Right lobe of liver (tissue), 6 donors: ENCODE data around the gene PCYT1B. TPM values are rescaled to one million over a fixed set of nuclear protein-coding genes. Genes with fewer than 3 reads are reported as not detected.

Experiments used
- ATAC-seq, 4 donors: fragments of 200-7000 bp; cut with Tn5 transposase; one replicate each; pipeline ENCODE4 v1.9.1; 2020; ENCODE audit warnings: mild to moderate bottlenecking in 4 of 4, moderate library complexity in 4 of 4
- DNase-seq, 3 donors: peaks; one replicate each; pipeline ENCODE4 v3.0.0-alpha.2; 2020
- H3K27ac ChIP-seq, 3 donors: fragments of 200-600 bp; one replicate each; pipeline ENCODE4 v1.8.0; 2022
- H3K27me3 ChIP-seq, 2 donors: fragments of 200-600 bp; one replicate each; pipeline ENCODE4 v1.8.0; 2022
- H3K36me3 ChIP-seq, 4 donors: fragments of 200-600 bp; sonication (generic) in 1 of 4; one replicate each; pipeline versions ENCODE4 v1.5.1 to v1.8.0; 2017 to 2022; ENCODE audit warnings: control low read depth in 1 of 4
- H3K4me1 ChIP-seq, 4 donors: fragments of 200-600 bp; sonication (generic) in 1 of 4; one replicate each; pipeline versions ENCODE4 v1.5.1 to v1.8.0; 2017 to 2022; ENCODE audit warnings: control low read depth in 1 of 4
- H3K4me3 ChIP-seq, 3 donors: fragments of 200-600 bp; one replicate each; pipeline ENCODE4 v1.8.0; 2022
- H3K9me3 ChIP-seq, 4 donors: fragments of 200-600 bp; sonication (generic) in 1 of 4; one replicate each; pipeline versions ENCODE4 v1.5.1 to v1.8.0; 2017 to 2022; ENCODE audit warnings: control low read depth in 1 of 4
- CTCF ChIP-seq, 4 donors: fragments of 200-600 bp in 3 of 4; fragments of 450-650 bp in 1 of 4; IDR thresholded peaks; one replicate each; pipeline versions ENCODE4 v1.5.1 to v1.8.0; 2016 to 2022; ENCODE audit warnings: antibody characterized with exemption in 4 of 4, mild to moderate bottlenecking in 2 of 4
- POLR2A ChIP-seq: fragments of 450-650 bp; IDR thresholded peaks from one replicate; pipeline ENCODE4 v1.6.1; 2017; ENCODE audit warnings: antibody characterized with exemption, mild to moderate bottlenecking
- WGBS: methylation state at CpG from one replicate; pipeline ENCODE4 v1.1.6; 2018; ENCODE audit warnings: low coverage, low lambda C conversion rate; ENCODE audit not compliant: insufficient coverage; ENCODE audit errors: missing lambda C conversion rate; 5-methylcytosine and 5-hydroxymethylcytosine counted together
- intact Hi-C, 2 donors: fragments of 100-400 bp; cut with DNase I; formaldehyde crosslinking; loops; one replicate each; pipeline versions ENCODE4 v1.11.2 to v1.14.1; 2022
- total RNA-seq, 6 experiments: library from RNA; depleted of rRNA in 2 of 6; stranded (reverse); fragments of >200 nt in 2 of 6; fragmentation: NEBNext Ultra II Directional in 3 of 6; extraction: Animal tissue kit (Norgen Biotek cat#: 25700) in 3 of 6; gene quantifications; one replicate each; pipeline versions ENCODE4 v1.1.0 to v1.2.4, GENCODE V29; 2016 to 2023
- donor health status: DM: no; HTN: yes; CAD: no.
- donor health status: DM: no; HTN: no; CAD: no.
- donor health status: DM: no; HTN: no; CAD: no.
- donor health status: DM: no; HTN: yes; CAD: no.
- donor health status: DM: no; HTN: yes; CAD: no.

Gene PCYT1B
- total RNA-seq, 6 experiments from 2014 or later, result 0.04 to 0.20 (median 0.08) TPM; not detected in 2

- WGBS, result 44% methylated on average over 1 of the region's 1 CpG
- Histone ChIP-seq H3K36me3 (no peaks in the 10 kb centered on the region), H3K27ac (no peak overlapping the region), H3K9me3 (no peaks in the 10 kb centered on the region), H3K4me1 (no peaks in the 10 kb centered on the region), H3K27me3 (no peaks in the 10 kb centered on the region), H3K4me3 (no peak overlapping the region)
- TF ChIP-seq POLR2A, result no peak
- no peak for TF ChIP-seq CTCF (IDR thresholded peaks at IDR 0.05)
- DNase-seq, result no peak
- no peak for ATAC-seq
- intact Hi-C loops, result no loop called here
Measured at GRCh38 chrX:24603191-24603590, 44.0 kb downstream of the PCYT1B start.

GRCh38 chrX:24601858-24602257, 45.3 kb downstream of the PCYT1B start:
- Histone ChIP-seq H3K36me3 (no peaks in the 10 kb centered on the region), H3K4me1 (no peaks in the 10 kb centered on the region), H3K27ac (no peak overlapping the region), H3K4me3 (no peak overlapping the region), H3K9me3 (no peaks in the 10 kb centered on the region), H3K27me3 (no peaks in the 10 kb centered on the region)
- DNase-seq, result no peak
- intact Hi-C loops, result no loop called here
- TF ChIP-seq POLR2A (no peak), CTCF (IDR thresholded peaks at IDR 0.05) (no peak)
- no peak for ATAC-seq
- WGBS, result 90% methylated on average over 4 of the region's 4 CpGs

GRCh38 chrX:24594501-24594900, 52.6 kb downstream of the PCYT1B start:
- H3K27me3 ChIP-seq, result no peaks in the 10 kb centered on the region
- intact Hi-C loops, result no loop called here
- DNase-seq, result no peak

GRCh38 chrX:24590111-24590510, 57.0 kb downstream of the PCYT1B start:
- WGBS, result 89% methylated on average over 5 of the region's 5 CpGs
- DNase-seq (no peak), ATAC-seq (no peak)
- Histone ChIP-seq H3K4me3 (no peak overlapping the region), H3K4me1 (no peaks in the 10 kb centered on the region), H3K9me3 (no peaks in the 10 kb centered on the region), H3K36me3 (no peaks in the 10 kb centered on the region), H3K27ac (no peak overlapping the region), H3K27me3 (no peaks in the 10 kb centered on the region)
- no peak for TF ChIP-seq POLR2A
- TF ChIP-seq CTCF (IDR thresholded peaks at IDR 0.05), result no peak
- intact Hi-C loops, result no loop called here

More at GRCh38 chrX:24594501-24594900, 52.6 kb downstream of the PCYT1B start:
- no peaks in the 10 kb centered on the region for H3K9me3 ChIP-seq
- no peak for TF ChIP-seq POLR2A
- no peak for TF ChIP-seq CTCF (IDR thresholded peaks at IDR 0.05)
- no peak for ATAC-seq
- no peaks in the 10 kb centered on the region for H3K36me3 ChIP-seq
- H3K4me3 ChIP-seq, result no peak overlapping the region
- H3K4me1 ChIP-seq, result no peaks in the 10 kb centered on the region
- 69% methylated on average over 2 of the region's 4 CpGs for WGBS
- no peak overlapping the region for H3K27ac ChIP-seq

GRCh38 chrX:24577091-24577490, 70.1 kb downstream of the PCYT1B start:
- no peak for ATAC-seq
- intact Hi-C loops, result no loop called here
- Histone ChIP-seq H3K36me3 (no peaks in the 10 kb centered on the region), H3K4me3 (no peak overlapping the region), H3K9me3 (no peaks in the 10 kb centered on the region), H3K27me3 (no peaks in the 10 kb centered on the region), H3K4me1 (no peaks in the 10 kb centered on the region), H3K27ac (no peak overlapping the region)
- no peak for DNase-seq
- no peak for TF ChIP-seq CTCF (IDR thresholded peaks at IDR 0.05)
- no peak for TF ChIP-seq POLR2A
- WGBS, result 80% methylated on average over 8 of the region's 9 CpGs
